ENCODE data around the gene OR5B12.
"Not testable (repeated sequence)": the region's sequence is repeated elsewhere in the genome, so short reads cannot be mapped to it uniquely, and the experiment has no call there.

Gene OR5B12

GRCh38 chr11:58442136-58442535 lies at the start of gene OR5B12:
TSS of gene OR5B12 (minus strand) at chr11:58442236. CDS start at chr11:58440151, 2,085 bp downstream.
- DNase-seq (ENCODE audit: low spot score), result no peak

GRCh38 chr11:58490827-58491226 lies 48.8 kb upstream of the OR5B12 start:
- DNase-seq (ENCODE audit: low spot score), result no peak

- no peak for DNase-seq (ENCODE audit: low spot score)
Measured at GRCh38 chr11:58487170-58487569, 45.1 kb upstream of the OR5B12 start.

GRCh38 chr11:58485961-58486360 lies 43.9 kb upstream of the OR5B12 start:
- DNase-seq (ENCODE audit: low spot score), result no peak

- no peak for DNase-seq (ENCODE audit: low spot score)
Measured at GRCh38 chr11:58471892-58472291, 29.9 kb upstream of the OR5B12 start.

- no peak for DNase-seq (ENCODE audit: low spot score)
Measured at GRCh38 chr11:58466293-58466692, 24.3 kb upstream of the OR5B12 start.

- DNase-seq (ENCODE audit: low spot score), result no peak
Measured at GRCh38 chr11:58465690-58466089, 23.7 kb upstream of the OR5B12 start.

- DNase-seq (ENCODE audit: low spot score), result no peak
Measured at GRCh38 chr11:58451585-58451984, 9.5 kb upstream of the OR5B12 start.

- no peak for DNase-seq (ENCODE audit: low spot score)
Measured at GRCh38 chr11:58446294-58446693, 4.3 kb upstream of the OR5B12 start.

- no peak for DNase-seq (ENCODE audit: low spot score)
Measured at GRCh38 chr11:58444300-58444699, 2.3 kb upstream of the OR5B12 start.

- DNase-seq (ENCODE audit: low spot score), result no peak
Measured at GRCh38 chr11:58438486-58438885, 3.5 kb downstream of the OR5B12 start.

- DNase-seq (ENCODE audit: low spot score), result no peak
Measured at GRCh38 chr11:58434217-58434616, 7.8 kb downstream of the OR5B12 start.

- DNase-seq (ENCODE audit: low spot score), result no peak
Measured at GRCh38 chr11:58433638-58434203, 8.3 kb downstream of the OR5B12 start.

GRCh38 chr11:58429273-58429672 lies 12.8 kb downstream of the OR5B12 start:
- no peak for DNase-seq (ENCODE audit: low spot score)

GRCh38 chr11:58428021-58428420 lies 14.0 kb downstream of the OR5B12 start, which contains the start of gene OR5B2:
TSS of gene OR5B2 (minus strand) at chr11:58428121. CDS start at chr11:58423261, 4,860 bp downstream.
- no peak for DNase-seq (ENCODE audit: low spot score)

- DNase-seq (ENCODE audit: low spot score), result no peak
Measured at GRCh38 chr11:58406774-58407173, 35.3 kb downstream of the OR5B12 start, which contains the start of gene OR5B3. TSS of gene OR5B3 (minus strand) at chr11:58406874. CDS start at chr11:58403409, 3,465 bp downstream.

- not testable (repeated sequence) for DNase-seq (ENCODE audit: low spot score)
Measured at GRCh38 chr11:58399622-58400021, 42.4 kb downstream of the OR5B12 start.

- no peak for DNase-seq (ENCODE audit: low spot score)
Measured at GRCh38 chr11:58395581-58395980, 46.5 kb downstream of the OR5B12 start.

GRCh38 chr11:58394195-58394594 lies 47.8 kb downstream of the OR5B12 start:
- DNase-seq (ENCODE audit: low spot score), result no peak

- no peak for DNase-seq (ENCODE audit: low spot score)
Measured at GRCh38 chr11:58392746-58393145, 49.3 kb downstream of the OR5B12 start.

GRCh38 chr11:58391879-58392278 lies 50.2 kb downstream of the OR5B12 start:
- DNase-seq (ENCODE audit: low spot score), result no peak

GRCh38 chr11:58390551-58391063 lies 51.4 kb downstream of the OR5B12 start:
- no peak for DNase-seq (ENCODE audit: low spot score)

Measured in cerebellar cortex (tissue), 1 donor.